HG03460 (cell line): ENCODE results near the gene PPM1M.
"Not testable (repeated sequence)": the region's sequence is repeated elsewhere in the genome, so short reads cannot be mapped to it uniquely, and the experiment has no call there.

Experiments used
- ATAC-seq: cut with Tn5 transposase; IDR thresholded peaks from one replicate; pipeline ENCODE4 v1.9.1; 2021; ENCODE audit not compliant: unreplicated experiment

Gene PPM1M

DNA sequence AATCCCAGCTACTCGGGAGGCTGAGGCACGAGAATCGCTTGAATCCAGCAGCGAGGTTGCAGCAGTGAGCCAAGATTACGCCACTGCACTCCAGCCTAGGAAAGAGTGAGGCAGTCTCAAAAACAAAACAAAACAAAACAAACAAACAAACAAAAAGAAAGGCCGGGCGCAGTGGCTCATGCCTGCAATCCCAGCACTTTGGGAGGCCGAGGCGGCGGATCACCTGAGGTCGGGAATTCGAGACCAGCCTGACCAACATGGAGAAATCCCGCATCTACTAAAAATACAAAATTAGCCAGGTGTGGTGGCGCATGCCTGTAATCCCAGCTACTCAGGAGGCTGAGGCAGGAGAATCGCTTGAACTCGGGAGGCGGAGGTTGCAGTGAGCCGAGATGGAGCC lies 29.2 kb downstream of the PPM1M start:
- ATAC-seq = not testable (repeated sequence)

DNA sequence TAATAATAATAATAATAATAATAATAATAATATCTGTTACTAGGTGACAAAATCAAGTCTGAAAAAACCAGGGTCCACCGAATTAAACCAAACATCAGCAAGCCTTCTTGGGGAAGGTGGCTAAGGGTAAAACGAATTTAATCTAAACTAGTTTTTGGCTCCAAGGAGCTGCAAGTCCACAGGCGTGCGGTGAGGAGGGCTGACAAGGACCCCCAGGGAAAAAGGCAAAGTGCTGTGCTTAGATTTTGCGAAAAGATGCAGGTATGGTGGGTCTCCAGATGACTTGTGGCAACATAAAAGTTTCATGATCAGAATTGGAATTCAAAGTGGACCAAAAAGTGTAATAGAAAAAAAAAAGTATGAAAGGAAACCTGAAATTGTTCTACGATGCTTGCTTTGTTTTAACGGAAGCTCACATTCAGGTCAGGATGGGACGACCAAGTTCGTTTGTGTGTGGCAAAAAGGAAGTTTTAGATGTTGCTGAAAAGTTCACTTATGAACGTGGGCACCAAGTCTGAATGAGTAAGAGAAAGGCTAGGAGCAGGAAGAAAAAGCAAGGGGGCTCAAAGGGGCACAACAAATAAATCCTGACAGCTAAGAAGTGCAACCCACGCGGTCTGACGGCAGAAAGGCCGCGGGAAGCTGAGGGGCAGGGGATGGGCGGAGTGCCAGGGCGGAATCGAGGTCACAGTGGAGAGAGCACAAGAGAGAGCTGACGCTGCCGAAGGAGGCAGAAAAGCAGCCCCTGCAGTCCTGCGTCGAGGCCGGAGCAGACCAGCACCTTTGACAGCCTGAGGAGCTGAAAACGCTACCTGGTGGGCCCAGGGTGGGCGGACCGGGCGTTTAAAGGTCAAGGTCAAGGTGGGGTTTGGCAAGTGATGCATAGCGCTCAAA lies 31.8 kb downstream of the PPM1M start:
- no peak for ATAC-seq

DNA sequence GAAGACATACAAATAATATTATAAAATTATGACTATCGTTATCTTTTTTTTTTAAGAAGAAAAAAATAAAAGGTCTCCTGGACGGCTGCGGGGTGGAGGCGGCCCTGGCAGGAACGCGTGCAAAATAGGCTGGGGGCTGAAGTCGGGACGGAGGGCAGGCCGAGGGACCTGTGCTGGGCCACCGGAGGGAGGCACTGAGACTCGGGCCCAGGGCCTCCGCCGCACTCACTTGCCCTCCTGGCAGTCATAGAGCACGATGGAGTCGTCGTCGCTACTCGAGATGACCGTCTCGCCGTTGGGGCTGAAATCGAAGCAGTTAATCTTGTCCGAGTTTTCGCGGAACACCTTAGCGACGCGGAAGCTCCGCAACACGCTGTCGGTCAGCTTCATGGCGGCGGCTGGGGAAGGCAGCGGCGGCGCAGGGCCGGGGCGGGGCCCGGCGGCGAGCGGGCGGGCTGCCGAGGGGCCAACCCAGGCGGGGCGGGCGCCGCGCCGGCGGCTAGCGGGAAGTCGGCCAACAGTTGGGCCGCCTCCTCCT lies 32.5 kb downstream of the PPM1M start:
- ATAC-seq = peak; percentile 45

DNA sequence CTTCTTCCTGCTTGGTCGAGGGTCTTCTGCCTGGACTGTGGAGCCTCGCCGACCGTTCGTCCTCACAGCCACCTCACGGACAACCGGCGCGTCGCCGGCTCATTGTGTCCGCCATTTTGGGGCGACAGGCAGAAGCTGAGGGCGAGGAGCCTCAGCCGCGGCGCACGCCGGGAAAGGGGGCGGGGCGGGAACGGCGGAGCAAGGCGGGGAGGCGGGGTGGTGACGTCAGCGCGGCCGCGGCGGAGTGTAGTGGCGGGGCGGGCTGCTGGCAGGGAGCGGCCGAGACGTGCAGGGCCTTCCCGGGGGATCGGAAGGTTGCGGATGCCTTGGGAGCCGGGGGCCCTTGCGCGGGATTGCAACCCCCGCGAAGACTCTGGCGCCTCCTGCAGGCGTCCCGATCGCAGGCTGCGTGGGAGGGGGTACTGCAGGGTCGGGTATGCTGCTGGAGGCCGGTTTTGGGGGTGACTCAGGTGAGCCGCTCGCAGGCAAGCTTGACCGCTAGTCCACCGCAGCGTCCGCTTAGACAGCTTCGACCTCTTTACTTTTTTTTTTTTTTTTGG lies 33.0 kb downstream of the PPM1M start, which contains the start of gene WDR82:
TSS of gene WDR82 (minus strand) at position 140 of the 560 bp plus-strand sequence. CDS start 288 bp downstream, outside the sequence.
- peak; percentile 79 for ATAC-seq

DNA sequence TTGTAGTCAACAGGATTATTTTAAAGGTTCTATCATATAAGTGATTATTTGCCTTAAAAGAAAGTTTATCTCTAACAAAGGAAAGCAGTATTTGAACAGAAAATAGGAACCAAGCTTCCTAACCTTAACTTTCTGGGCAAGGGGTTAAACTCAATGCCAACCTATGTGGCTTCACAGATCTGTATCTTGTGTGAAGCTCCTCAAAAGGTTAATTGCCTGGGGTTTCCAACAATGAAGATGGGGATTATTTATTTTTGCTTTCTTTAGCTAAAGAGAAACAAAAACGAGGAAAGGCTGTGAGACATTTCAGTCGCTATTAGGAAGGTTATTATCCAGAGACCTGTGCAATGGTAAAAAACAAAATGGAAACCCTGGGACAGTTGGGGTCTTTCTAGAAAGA lies 34.0 kb downstream of the PPM1M start:
- no peak for ATAC-seq

DNA sequence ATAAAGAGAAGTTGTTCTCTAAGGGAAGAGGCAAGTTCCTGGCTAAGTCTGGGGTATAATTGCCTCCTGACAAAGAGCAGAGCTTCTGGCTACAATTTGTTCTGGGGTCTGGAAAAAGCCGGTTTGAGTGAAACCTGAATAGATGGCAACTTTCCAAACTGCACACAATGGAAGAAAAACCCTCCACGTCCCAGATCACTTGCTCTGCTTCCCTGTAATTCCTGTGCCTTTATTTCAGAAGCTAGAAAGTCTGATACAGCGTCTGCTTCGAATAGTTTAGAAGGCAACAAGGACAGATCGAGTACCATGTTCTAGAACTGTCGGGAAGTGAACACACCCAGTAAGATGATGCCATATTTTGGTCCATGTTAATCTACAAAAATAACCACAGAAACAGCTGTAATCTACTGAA lies 34.5 kb downstream of the PPM1M start:
- no peak for ATAC-seq

DNA sequence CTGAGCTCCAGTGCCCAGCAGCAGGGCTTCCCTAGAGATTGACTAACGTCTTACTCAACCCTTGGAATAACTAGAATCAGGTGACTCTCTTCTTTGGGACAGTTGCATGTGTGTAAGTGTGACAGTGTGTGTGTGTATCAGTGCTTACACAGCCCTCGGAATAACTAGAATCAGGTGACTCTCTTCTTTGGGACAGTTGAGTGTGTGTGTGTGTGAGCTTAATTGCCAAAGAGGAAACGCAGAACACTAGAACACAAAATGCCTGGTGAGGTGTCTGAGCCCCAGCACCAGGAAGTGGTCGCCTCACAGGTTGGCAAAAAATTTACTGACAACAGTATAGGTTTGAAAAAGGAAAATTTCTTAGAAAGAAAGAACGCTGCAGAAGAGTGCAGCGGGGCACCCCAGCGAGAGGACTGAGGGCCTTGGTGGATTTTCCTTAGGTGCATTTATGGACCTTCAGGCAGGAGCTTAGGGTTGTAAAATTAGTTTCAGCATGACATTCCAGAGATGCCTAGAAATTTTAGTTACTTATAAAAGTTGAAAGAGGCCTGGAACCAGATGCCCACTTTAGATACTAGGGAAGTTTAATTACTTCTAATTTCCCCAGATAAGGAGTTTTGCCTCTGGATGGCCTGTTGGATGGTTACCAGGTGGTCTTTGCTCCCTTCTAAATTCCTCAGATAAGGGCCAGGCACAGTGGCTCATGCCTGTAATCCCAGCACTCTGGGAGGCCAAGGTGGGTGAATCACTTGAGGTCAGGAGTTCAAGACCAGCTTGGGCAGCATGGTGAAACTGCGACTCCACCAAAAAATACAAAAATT lies 36.6 kb downstream of the PPM1M start:
- ATAC-seq = no peak

DNA sequence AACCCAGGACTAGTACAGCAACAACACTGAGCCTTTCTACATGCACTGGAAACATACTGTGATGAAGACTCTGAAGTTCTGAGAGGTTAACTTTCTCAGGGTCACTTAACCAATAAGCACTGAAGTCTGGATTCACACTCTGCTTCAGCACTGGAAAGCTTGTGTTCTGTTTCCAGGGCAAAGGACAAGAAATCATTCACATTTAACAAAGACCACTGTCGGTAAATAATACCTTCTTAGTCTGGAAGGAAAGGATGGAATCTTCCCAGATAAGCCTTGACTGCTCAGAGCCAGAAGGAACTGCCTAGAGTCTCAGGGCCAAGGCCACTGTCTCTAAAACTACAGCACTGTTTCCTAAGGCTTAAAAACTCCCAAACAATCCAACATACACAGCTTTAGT lies 37.7 kb downstream of the PPM1M start:
- no peak for ATAC-seq

DNA sequence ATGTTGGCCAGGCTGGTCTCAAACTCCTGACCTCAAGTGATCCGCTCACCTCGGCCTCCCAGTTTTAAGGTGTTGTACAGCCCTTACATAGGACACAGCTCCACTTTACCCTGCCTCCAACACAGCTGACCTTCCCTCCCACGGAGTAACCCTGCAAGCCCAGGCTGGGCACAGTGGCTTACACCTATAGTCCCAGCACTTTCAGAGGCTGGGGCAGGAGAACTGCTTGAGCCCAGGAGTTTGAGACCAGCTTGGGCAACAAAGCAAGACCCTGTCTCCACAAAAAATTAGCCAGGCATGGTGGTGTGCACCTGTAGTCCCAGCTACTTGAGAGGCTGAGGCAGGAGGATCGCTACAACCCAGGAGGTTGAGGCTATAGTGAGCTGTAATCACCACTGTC lies 38.5 kb downstream of the PPM1M start:
- ATAC-seq = not testable (repeated sequence)

DNA sequence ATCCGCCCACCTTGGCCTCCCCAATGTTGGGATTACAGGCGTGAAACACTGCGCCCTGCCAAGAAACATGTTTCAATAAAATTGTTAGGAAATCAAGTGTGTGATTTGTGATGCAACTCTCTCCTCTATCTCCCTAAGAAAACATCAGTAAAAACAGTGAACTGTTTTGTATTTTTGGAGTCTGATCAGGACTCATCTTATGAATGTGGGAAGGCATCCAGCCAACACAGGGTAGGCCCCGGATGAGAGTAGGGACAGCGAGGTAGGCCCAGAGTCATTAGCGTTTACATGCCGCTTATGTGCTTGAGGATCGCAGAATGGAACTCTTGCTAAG lies 41.2 kb downstream of the PPM1M start:
- ATAC-seq = no peak

DNA sequence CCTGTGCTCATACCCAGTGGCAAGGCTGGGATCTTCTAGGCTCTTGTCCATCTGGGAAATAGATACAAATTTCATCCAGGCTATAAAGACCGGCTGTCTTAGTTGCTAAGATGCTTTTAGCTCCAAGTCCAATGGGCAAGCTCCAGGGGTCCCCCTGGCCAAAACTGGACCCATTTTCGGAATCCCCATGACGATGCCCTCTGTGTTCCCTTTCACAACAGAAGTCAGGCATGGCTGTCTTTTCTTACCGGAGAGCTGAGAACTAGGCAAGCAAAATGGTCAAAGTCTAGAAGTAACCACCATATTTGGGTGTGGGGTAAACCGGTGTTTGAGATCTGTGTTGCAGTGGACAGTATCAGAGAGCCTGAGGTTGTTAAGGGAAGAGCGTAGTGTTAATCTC lies 43.1 kb downstream of the PPM1M start:
- no peak for ATAC-seq

DNA sequence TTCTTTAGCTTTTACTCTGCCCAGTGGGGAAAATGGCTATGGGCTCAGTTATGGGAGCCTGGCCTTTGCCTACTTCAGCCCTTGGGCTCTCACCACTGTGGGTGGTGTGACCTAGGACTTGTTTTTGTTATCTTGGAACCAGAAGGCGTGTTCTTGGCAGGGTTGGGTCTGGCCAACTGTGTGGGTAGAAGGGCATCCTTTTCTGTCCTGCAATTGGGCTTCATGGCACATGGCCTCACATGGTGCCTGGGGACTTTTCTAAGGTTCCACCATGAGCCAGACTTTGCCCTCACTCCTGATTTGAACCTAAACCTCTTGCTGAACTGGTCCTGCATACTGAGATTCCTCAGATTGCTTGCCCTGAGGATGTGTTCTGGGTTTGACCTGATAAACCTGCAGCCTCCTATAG lies 43.8 kb downstream of the PPM1M start:
- ATAC-seq = no peak

DNA sequence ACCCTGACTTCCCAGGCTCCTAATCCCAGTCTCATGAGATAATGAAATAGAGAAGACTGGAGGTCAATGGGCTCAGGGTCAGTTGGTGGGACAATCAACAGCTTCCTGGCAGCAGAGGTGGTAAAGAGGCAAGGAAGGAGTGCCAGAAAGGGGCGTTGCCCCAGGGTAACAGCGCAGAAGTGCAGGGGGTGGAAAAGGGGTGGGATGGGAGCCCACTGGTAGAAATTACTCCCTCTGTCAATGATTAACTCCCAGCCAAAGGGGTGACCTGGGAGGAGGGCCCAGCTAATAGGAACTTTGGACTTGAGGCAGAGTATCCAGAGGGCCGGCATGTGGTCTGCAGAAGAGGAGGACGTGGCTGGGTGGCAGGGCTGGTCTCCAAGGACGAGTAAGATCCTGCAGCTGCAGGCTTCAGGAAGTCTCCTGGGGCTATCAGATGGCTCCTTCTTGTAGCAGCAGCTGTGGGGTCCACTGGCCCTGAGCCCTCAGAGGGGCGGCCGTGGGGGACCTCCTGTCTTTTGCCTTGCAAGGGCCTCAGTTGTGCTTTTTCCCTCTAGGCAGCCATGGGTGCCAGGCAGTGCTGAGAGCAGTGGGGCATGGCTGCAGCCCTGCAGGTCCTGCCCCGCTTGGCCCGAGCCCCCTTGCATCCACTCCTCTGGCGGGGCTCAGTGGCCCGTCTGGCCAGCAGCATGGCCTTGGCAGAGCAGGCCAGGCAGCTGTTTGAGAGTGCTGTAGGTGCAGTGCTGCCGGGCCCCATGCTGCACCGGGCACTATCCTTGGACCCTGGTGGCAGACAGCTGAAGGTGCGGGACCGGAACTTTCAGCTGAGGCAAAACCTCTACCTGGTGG lies 44.4 kb downstream of the PPM1M start:
- ATAC-seq = no peak

DNA sequence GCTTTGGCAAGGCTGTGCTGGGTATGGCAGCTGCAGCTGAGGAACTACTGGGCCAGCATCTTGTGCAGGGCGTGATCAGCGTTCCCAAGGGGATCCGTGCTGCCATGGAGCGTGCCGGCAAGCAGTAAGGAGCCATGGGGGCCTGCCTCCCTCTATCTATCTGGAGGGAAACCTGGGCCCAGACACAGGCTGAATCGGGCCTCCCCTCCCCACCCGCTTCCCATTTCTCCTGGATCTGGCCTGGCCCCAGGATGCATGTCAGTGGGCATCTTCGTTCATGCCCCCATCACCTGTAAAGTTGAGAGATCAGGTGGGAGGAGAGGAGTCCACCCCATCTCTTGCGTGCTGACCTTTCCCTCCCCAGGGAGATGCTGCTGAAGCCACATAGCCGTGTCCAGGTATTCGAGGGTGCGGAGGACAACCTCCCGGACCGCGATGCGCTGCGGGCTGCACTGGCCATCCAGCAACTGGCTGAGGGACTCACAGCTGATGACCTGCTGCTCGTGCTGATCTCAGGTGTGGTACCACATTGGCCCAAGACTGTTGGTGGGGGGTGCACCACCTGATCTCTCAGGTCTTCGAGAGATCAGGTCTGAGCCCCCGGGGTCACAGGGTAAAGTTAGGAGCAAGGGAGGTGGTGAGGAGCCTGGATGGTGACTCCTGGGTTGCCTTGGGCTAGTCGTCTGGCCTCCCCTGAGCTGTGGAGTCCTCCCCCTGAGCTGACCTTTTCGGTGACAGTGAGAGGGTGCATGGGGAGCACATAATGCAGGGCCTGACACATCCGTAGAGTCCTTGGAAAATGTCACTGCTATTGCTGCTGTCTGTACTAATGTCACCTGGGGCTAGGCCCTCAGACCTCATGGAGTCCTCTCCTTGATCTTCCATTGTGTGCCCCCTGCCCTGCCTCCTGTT lies 45.3 kb downstream of the PPM1M start:
- no peak for ATAC-seq

DNA sequence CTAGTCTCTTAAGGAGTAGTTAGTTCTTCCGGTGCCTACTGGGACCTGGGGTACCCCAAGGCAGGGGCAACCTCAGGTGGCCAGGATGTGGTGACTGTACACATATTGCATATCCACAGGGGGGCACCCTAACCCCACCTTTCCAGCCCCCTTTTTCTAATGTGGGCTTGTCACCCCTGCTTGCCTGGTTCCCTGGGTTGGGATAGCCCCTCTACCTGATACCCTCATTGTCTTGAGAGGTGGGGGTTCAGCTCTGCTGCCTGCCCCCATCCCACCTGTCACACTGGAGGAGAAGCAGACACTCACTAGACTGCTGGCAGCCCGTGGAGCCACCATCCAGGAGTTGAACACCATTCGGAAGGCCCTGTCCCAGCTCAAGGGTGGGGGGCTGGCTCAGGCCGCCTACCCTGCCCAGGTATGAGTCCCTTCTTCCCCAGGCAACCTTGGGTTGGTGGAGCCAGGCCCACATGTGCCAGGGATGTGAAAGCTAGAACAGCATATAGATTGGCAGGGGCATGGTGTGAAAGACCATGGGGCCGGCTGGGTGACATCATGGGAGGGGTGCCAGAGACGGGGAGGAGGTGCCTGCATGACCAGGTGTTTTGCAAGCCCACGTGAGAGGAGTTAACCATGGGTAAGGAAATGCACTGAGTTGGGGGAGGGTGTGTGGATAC lies 46.1 kb downstream of the PPM1M start:
- no peak for ATAC-seq

DNA sequence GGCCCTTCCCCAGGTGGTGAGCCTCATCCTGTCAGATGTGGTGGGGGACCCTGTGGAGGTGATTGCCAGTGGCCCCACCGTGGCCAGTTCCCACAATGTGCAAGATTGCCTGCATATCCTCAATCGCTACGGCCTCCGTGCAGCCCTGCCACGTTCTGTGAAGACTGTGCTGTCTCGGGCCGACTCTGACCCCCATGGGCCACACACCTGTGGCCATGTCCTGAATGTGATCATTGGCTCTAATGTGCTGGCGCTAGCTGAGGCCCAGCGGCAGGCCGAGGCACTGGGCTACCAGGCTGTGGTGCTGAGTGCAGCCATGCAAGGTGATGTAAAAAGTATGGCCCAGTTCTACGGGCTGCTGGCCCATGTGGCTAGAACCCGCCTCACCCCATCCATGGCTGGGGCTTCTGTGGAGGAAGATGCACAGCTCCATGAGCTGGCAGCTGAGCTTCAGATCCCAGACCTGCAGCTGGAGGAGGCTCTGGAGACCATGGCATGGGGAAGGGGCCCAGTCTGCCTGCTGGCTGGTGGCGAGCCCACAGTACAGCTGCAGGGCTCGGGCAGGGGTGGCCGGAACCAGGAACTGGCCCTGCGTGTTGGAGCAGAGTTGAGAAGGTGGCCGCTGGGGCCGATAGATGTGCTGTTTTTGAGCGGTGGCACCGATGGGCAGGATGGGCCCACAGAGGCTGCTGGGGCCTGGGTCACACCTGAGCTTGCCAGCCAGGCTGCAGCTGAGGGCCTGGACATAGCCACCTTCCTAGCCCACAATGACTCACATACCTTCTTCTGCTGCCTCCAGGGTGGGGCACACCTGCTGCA lies 46.9 kb downstream of the PPM1M start:
- ATAC-seq = no peak

DNA sequence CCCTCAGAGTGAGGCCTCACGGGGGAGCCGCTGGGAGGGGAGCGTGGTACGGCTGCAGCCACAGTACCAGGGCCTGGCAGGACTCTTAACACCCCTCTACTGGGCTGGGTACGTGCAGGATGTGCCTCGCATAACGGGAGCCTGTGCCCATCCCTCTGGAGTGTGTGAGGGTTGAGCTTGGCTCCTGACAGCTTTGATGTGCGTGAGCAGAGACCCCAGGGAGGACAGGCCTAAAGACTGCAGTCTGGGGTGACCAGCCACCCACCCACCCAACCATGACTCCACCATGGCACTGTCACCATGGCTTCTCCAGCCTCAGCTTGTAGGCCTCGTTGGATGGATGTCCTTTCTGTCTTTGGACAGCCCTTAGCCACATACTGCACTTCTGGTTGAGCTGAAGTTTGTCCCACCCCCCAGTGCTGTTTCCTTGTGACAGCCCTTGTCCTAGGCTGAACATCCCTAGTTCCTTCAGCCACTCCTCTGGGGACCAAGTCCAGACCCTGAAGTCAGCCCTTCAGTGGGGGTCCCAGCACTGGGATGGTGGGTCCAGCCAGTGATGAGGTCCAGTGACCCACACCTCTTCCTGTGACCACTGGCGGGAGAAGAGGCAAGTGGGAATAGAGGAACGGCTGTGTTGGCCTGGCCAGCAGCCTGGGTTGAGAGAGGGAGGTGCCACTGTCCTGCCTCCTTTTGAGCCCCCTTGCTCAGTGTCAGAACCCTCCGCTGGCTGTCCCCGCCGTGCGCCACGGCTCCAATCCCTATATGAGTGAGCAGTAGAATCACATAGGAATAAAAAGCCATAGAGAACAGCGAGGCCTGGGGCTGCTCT lies 48.1 kb downstream of the PPM1M start:
- ATAC-seq = no peak
